GM19351 (cell line): ENCODE measurements around the gene SLC13A3.

Experiments
- ATAC-seq: cut with Tn5 transposase; IDR thresholded peaks from one replicate; pipeline ENCODE4 v1.9.1; 2021; ENCODE audit warnings: mild to moderate bottlenecking, moderate library complexity; ENCODE audit not compliant: unreplicated experiment

SLC13A3 gene

DNA sequence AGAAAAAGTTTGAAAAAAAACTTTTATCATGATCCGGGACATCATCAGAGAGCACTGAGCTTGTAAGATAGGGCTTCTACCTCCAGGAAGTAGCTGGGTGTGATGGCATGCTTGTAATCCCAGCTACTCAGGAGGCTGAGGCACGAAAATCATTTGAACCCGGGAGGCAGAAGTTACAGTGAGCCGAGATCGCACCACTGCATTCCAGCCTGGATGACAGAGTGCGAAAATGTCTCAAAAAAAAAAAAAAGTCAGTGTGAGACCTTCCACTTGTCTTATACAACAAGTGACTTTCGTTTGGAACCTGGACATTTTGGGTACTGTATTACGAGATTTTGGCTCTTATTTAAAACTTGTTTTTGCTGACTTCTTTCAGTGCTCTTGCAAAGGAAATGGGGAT lies 5.9 kb upstream of the SLC13A3 start:
- ATAC-seq = no peak

DNA sequence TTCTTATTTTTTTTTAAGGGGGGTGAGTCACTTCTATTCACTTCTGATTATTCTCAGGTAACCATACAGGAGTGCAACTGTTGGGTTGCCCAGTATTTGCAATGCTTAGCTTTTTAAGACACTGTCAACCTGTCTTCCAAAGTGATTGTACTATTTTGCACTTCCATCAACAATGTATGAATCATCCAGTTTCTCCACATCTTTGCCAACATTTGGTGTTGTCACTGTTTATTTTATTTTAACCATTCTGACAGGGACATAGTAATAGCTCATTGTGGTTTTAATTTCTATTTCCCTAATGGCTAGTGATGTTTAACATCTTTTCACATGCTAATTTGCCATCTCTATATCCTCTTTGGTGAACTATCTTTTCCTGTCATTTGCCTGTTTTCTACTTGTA lies 1.4 kb upstream of the SLC13A3 start:
- ATAC-seq = no peak

DNA sequence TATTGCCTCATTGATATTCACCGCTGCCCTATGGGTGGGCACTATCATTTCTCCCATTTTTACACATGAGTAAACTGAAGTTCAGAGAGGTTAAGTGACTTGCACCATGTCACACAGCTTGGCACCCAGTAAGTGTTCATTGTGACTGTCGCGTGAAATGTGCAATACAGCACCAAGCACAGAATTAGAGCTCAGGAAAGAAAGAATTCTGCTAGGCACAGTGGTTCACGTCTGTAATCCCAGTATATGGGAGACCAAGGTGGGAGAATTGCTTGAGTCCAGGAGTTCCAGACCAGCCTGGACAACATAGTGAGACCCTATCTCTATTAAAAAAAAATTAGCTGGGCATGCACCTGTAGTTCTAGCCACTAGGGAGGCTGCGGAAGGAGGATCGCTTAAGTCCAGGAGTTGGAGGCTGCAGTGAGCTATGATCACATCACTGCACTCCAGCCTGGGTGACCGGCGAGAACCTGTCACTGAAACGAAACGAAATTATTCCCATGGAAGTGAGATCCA lies 626 bp downstream of the SLC13A3 start:
- no peak for ATAC-seq

DNA sequence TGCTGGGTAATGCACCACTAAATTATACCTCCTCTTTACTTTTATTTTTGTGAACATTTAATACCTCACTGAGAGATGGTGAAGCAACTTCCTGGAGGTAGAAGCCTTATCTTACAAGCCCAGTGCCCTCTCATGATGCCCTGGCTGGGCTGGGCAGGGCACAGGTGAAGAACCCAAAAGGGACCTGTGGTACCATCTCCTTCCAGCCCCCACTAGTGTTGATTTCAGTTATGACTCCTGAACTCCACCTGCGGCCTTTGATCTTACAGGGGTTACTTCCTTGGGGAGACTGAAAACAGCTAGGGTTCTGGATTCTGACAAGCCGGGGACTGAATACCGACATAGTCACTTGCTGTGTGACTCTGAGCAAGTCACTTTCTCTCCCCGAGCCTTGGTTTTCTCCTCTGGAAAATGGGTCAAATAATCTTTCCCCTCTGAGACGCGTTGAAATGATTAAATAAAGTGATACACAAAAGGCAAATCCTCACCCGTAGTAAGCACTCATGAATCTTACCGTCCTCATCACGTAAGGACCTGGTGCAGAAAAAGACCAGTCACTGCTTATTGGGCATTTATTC lies 1.2 kb downstream of the SLC13A3 start:
- ATAC-seq = no peak

DNA sequence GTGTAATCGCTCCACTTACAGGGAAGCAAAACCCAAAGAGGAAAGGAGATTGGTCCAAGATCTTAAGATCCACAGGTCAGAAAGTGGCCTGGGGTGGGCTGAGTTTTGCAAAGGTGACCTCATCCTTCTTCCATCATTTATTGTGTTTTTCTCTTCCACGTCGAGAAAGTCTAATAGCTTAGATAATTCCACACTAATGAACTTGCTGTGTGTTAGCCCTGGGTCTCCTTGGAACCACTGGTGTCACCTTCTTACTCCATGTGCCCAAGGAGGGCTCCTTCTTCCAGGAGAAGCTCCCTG lies 1.7 kb downstream of the SLC13A3 start:
- ATAC-seq = no peak

DNA sequence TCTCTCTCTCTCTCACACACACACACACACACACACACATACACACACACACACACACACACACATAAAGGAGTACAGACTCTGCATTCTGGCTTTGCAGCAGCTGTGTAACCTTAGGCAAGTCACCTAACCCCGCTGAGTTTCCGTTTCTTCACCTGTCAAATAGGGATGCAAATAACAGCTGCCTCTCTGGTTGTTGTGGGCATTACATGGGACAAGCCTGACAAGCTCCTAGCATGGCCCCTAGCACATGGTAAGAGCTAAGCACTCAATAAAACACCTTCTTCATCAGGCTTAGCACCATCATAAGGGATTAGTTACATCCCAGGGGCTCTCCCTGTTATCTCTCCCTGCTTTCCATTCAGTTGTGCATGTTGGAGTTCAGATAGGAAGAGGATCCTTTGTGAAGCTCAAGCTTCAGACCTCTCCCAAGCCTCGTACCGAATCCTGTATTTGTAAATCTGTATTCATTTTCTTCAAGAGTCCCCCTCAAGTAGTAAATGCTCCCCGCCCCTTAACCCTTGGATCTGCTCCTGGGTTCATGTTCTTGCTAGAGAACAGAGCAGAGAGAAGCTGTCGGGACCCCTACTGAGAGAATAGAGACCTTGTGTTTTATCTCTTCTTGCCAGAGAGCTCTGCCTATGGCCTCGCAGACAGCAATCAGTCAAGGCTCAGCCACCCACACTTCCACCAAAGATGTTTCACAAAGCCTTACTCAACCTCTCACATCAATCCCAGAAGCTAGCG lies 2.2 kb downstream of the SLC13A3 start:
- no peak for ATAC-seq

DNA sequence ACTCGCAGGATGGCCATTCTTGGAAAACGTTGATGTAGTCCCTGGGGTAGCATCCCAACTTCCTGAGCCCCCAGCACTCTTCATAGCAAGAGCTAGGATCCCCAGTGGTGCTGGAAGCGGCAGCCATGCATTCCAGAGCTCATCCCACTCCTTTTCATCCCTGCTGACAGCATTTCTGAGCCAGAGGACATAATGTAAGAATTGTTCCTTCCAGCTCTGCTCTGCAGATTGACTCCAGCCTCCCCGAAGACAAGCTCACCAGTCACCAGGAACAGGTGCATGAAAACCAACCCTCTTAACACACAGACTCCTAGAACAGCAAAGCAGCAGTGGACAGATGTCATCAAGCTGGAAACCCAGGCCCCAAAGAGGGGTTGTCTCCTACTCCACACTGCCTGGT lies 3.8 kb downstream of the SLC13A3 start:
- no peak for ATAC-seq

DNA sequence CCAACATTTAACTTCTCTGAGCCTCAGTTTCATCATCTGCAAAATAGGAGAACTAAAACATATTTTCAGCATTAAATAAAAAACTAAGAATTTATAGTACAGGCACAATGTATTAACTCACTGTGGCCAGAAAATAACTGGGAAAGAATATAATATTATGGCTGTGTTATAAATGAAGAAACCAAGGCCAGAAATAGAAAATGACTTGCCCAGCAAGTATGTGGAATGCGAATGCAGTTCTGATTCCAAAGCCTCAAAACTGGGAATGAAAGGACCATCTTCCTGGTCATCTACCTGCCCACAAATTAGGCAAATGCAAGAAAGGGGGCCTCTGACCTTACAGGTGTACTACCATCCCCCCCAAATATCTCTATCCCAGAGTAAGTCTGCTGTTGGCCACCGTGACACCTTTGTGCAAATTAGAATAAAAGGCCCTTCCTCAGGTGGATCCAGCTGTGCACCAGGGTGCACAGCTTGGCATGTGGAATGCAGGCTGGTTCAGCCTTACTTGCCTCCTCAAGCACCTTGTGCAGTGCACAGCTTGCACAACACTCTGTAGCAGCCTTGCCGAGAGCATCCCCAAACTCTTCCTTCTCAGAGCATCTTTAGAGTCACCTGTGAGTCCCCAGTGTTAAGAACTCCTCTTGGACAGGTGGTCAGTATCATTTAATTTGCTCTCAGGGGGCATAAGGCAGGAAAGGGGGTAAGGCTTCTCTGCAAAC lies 4.4 kb downstream of the SLC13A3 start:
- no peak for ATAC-seq

DNA sequence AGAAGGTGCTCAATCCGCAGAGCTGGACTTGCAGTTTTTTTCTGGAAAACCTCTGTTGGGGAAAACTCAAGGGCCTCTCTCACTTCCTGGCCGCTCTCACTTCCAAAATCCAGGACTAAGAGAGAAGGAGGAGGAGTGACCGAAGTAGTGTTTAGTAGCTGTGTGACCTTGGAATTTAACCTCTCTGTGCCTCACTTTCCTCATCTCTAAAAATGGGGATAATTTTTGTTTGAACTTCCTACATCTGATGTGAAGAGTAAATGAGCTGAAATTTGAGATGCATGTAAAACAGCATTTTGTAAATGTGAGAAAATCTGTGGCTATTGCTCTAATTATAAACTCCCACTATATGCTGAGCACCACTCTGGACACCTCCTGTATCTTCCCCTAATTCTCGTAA lies 5.1 kb downstream of the SLC13A3 start:
- no peak for ATAC-seq

DNA sequence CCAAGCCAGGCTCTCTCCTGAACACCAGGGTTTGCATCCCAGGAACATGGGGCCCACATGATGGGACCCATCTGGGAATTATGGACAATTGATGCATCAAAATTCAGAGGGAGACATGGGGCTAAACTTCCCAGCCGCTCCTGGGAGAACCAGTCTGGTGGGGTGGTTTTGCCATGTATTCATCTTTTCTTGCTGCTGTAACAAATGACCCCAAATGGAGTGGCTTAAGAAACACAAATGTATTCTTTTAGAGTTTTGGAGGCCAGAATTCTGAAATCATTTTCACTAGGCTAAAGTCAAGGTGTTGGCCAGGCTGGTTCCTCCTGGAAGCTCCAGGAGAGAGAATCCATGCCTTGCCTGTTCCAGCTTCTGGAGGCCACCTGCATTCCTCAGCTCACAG lies 6.5 kb downstream of the SLC13A3 start:
- no peak for ATAC-seq

DNA sequence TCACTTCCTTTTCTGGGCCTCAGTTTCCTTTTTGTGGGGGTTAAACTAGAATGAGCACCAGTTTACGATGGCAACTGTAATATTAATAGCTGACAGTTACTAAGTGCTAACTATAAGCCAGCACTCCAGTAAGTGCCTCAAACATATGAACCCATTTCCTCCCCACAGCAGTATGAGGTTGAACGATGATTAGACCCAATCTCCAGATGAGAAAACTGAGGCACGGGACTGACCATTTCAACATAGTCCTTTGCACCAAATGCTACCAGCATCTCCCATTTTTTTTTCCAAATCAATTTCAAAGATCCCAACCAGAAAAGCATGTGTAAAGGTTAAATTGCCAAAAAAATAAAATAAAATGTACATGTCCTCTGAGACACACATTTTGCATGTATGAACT lies 7.1 kb downstream of the SLC13A3 start:
- no peak for ATAC-seq

DNA sequence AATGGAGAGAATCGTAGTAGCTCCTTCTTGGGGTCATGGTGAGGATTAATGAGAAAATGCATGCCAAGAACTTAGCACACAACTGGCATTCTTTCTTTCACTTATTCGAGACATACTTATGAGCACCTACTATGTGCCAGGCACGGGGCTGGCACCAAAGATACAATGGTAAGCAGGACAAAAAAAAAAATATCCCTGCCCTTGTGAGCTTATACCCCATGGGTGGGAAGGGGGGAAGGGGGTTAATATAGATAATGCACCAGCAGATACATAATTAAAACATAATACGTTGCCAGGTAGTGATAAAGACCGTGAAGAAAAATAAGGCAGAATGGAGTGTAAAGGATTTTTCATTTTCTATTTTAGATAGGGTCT lies 8.3 kb downstream of the SLC13A3 start:
- ATAC-seq = no peak

DNA sequence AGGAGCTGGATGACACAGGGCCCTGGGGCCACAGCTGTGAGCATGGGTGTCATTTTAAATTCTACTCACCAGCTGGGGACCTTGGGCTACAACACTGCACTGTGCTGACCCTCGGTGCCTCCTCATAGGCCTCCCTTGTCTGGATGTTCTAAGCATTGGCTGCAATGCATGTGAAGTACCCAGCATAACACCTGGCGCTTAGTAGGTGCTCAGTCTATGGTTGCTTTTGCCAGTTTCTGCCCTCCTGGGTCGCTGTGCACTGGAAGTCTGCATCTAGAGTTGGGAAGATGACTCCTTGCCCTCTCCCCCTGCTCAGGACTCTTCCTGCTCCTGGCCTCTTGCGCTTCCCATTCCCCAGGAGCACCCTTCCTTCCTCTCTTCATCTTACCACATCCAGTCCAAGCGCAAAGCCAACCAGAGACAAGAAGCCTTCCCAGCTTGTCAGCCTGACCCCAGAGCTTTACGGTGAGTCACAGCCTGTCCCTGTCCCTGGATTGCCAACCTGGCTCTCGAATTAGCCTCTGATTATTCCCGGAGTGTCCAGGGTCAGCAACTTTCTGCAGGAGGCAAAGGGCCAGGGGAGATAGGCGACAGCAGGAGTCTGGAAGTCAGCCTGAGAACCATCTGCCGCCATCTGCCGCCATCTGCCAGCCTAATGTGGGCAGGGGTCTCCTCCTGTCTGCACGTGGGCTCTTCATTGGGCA lies 8.8 kb downstream of the SLC13A3 start:
- ATAC-seq = no peak

DNA sequence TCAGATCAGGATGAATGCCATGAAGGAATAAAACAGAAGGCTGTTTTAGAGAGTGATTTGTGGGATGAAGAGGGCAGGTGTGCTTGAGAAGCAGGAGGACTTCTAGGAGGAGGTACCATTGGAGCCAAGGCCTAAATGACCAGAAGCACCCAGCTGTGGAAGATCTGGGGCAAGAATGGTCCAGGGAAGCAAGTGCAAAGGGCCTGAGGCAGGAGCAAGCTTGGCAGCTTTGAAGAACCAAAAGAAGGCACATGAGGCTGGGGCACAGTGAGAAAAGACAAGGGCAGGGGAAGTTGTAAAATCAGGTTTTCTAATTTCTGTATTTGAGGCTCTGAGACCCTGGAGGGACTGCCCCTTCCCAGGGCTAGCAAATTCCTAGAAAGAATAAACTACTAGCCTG lies 9.8 kb downstream of the SLC13A3 start:
- ATAC-seq = no peak

DNA sequence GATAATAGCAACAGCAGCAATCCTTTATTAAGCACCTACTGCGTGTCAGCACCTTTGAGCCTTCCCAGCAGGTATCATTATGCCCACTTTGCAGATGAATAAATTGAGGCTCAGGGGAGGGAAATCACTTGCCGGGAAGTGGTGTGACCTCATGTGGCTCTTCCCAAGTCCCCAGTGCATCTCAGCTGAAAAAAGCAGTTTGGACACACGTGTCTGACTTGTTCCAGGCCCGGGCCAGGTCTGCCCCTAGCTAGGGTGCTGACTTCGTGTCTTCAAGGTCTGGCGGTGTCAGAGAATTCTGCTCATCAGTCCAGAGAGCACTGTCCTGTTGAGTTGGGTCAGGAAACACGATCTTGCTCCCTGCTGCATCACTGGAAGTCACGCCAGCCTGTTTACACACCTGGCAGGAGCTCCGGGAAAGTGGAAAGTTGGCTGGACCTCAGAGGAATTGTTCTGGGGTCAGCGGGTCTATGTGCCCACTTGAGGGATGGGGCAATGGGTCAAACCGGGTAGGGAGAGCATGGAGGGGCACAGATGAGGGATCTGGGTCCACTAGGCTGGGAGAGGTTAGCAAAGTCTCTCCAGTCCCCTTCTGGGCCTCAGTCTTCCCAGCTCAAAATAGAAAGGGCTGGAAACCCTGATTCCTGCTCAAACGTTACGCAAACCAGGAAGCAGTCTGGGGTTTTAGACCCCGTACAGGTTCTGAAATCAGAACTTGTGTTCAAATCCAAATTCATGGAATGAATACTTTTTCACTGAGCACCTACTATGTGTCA lies 10.5 kb downstream of the SLC13A3 start:
- ATAC-seq = no peak

DNA sequence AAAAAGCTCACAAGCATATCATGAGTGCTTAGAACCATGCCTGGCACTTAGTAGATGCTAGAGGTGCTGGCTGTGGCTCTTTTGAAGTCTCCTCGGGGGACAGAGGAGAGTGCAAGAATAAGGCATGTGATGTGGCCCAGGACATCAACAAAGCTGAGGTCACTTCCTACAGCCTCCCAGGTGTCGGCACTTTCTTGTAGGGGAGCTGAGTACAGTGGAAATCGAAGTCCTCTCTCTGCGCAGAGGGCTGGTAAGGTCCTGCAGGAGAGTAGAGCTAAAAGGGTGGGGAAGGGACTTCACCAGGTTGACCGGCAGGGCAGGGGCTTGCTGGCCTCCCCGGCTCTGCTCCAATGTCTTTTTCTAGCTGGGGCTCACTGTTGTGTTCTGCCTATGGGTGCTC lies 11.2 kb downstream of the SLC13A3 start:
- ATAC-seq = no peak

DNA sequence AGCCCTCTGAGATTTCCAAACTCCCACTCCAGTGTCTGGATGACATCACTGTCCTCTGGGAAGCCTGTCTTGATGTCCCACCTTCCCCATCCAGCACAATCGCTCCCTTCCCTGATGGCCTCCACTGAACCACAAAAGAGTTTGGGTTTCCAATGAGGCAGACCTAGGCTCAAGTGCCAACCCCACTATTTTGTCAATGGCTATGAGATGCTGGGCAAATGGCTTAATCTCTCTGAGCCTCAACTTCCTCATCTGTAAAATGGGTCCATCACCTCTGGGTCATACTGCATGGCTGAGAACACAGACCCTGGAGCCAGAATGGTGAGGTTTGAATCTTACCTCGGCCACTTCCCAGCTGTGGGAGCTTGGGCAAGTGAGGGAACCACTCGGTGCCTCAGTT lies 11.7 kb downstream of the SLC13A3 start:
- ATAC-seq = no peak

DNA sequence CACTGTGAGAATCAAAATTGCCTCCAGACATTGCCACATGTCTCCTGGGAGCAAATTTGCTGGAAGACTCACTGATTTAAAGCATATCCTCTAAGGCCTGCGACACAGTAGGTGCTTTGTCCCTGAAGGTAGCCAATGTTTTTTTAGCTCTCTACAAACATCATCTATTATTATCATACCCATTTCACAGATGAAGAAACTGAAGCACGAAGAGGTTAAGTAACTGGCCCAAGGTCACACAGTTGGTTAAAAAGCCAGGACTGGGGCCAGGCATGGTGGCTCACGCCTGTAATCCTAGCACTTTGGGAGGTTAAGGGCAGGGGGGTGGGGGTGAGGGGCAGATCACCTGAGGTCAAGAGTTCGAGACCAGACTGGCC lies 12.4 kb downstream of the SLC13A3 start:
- ATAC-seq = no peak

DNA sequence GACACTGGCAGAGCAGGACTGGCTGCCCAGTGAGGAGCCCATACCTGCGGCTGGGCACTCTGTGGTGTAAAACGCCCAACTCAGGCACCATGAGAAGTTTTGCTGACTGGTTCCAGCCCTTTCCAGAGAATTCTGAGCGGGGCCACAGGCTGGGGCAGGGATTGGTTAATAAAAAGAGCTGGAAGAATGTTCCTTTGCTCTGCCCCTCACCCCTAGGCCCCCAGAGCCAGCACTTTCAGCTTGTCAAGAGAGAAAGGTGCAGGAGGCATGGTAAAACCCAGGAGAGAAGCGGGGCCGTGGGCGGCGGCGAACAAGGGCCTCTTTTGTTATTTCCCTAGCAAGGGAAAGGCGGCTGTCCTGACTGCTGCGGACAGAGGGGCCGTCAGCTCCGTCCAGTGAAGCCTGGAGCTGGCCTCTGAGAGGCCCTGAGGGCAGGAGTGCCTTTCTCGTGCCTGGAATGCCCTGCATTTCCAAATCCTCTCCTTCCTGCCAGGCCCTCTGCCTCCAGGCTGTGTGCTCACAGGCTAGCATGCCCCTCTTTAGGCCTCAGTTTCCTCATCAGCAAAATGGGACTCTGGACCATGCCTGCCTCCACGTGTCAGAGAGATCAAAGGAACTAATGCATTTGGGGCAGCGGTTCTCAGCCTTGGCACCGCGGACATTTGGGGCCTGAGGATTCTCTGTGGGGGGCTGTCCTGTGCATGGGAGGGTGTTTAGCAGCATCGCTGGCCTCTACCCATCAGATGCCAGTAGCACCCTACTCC lies 12.9 kb downstream of the SLC13A3 start:
- no peak for ATAC-seq

DNA sequence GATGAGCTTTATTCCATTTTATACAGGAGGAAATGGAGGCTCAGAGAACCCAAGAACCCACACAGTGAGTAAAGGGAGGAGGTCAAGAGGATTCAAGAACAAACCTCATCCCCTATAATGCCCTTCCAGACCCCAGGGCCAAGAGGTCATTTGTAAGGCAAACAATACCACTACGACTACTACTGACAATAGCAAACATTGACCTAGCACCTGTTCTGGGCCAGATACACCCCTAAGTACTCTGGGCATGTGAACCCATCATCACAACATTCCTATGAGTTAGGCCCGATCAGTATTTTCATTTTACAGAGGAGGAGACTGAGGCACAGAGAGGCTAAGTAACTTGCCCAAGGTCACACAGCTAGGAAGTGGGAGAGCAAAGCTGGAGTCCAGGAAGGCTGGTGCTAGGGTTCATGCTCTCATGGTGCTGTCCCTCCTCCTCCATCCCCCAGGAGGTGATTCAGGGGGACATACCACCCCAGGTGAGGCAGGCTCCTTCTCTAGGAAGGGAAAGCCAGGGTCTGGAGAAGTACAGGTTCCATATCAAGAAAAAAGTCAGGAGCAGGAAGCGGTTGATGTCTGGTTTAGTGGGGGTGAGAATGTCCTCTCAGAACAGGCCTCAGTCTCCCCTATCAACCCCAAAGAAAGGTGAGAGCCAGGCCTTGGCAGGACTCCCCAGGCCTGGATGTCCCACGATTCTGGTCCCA lies 13.7 kb downstream of the SLC13A3 start:
- no peak for ATAC-seq
